GM13976 (cell line): ENCODE measurements around the gene NUDT1.

Source experiments
- DNase-seq: peaks from one replicate; pipeline ENCODE4 v3.0.0; 2012; ENCODE audit warnings: low spot score
- in situ Hi-C: fragments of 300-500 bp; cut with MboI; formaldehyde crosslinking; loops from one replicate; pipeline ENCODE4 v1.12.0; 2022; ENCODE audit warnings: low sequenced_read_pairs, mixed read lengths, inconsistent platforms; ENCODE audit not compliant: unreplicated experiment
- TF ChIP-seq, protein P1 (sequence below): IDR thresholded peaks from 2 replicates; pipeline ENCODE4 v1.5.1; 2012; ENCODE audit warnings: borderline replicate concordance, mild to moderate bottlenecking; ENCODE audit not compliant: insufficient read depth; ENCODE audit errors: extremely low read depth, missing control alignments, control extremely low read depth

The NUDT1 gene

DNA sequence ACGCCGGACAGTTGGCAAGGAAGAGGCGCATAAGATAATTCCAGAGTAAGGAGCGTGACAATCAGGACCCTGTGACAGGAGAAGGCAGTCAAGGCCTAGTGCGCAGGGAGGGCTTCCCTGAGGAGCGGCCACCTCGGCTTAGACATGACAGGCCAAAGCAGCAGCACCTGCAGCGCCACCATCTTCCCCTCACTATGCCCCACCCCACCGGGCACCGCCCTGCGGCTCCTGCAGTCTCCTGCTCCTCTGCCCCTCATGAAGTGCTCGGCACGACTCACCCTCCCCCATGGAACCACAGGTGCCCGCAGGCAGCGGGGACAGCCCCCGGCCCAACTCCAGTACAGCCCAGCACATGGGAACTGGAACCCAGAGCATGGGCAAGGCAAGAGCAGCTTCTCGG is 21.1 kb upstream of the NUDT1 start:
- DNase-seq, result no peak
- TF ChIP-seq, protein P1, sequence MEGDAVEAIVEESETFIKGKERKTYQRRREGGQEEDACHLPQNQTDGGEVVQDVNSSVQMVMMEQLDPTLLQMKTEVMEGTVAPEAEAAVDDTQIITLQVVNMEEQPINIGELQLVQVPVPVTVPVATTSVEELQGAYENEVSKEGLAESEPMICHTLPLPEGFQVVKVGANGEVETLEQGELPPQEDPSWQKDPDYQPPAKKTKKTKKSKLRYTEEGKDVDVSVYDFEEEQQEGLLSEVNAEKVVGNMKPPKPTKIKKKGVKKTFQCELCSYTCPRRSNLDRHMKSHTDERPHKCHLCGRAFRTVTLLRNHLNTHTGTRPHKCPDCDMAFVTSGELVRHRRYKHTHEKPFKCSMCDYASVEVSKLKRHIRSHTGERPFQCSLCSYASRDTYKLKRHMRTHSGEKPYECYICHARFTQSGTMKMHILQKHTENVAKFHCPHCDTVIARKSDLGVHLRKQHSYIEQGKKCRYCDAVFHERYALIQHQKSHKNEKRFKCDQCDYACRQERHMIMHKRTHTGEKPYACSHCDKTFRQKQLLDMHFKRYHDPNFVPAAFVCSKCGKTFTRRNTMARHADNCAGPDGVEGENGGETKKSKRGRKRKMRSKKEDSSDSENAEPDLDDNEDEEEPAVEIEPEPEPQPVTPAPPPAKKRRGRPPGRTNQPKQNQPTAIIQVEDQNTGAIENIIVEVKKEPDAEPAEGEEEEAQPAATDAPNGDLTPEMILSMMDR, result no peak
- in situ Hi-C loops, result no loop called here

DNA sequence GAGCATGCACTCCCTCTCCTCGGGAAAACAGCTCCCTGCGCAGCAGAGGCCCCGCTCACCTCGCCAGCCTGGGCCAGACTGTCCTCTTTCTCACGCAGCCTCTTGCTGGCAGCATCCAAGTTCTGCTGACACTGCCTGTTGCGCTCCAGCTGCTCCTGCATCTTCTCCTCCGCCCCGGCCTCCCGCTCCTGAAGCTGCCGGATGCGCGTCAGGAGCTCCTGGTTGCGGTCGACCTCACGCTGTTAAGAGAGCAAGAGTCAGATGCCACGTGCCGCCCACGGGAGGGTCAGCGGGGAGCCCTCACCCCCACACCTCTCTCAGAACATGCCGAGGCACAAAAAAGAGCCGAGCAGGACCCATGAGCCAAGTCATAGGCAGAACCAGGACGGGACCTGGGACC is 19.5 kb upstream of the NUDT1 start:
- TF ChIP-seq, protein P1, result no peak
- in situ Hi-C loops, result no loop called here
- DNase-seq, result no peak

DNA sequence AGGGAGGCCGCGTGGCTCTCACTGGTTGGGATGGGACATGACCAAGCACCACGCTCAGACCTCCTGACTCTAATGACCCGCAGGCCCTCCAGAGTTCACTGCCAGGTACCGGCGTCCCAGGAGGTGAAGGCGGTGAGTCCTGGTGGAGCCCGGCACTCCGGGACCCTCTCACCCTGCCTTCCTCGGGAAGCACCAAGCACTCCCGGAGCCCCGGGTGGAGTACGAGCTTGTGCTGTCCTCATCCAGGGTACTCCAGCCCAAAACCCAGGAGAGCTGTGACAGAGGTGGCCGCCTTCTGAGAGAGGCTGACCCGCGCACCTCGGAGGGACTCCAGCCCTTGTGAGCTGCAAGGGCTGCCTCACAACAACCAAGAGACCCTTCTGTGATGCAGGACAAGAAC is 18.7 kb upstream of the NUDT1 start:
- TF ChIP-seq, protein P1, result no peak
- in situ Hi-C loops, result no loop called here

DNA sequence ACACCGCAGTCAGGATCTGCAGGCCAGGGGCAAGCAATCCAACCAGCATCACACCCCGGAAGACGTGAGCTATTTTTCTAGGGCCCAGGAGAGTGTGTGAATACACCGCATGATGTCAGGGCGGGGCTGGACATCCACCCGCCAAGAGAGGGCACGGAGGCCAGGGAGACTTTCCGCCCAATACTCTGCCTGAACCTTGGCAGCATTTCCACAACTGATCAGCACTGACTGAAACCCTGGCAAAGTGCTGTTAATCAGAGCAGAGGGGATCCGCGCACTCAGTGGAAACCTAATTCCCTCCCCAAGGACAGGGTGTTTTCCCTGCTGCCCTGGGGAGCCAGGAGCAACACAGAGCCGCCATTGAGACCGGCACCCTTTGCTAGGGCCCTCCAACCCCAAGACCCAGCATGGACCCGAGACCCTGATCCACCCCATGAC is 17.5 kb upstream of the NUDT1 start:
- DNase-seq, result no peak
- TF ChIP-seq, protein P1, result no peak
- in situ Hi-C loops, result no loop called here

More for the DNA sequence above, 18.7 kb upstream of the NUDT1 start:
- DNase-seq, result no peak

DNA sequence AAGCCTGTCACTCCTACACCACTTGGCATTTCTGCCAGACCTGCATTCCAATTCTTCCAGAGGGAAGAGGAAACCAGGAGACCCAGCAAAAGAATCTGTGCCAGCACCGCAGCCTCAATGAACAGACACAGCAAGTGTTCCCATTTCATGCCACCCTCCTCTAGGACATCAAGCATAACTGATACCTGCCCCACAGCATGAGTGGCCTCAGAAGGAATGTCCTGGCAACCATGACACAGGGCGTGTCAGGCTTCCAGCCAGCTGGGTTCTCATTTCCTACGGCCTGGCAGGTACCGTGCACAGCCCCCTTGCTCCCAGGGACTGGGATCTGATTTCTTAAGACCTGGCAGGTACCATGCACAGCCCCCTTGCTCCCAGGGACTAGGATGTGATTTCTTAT is 17.1 kb upstream of the NUDT1 start:
- in situ Hi-C loops, result no loop called here
- TF ChIP-seq, protein P1, result no peak
- no peak for DNase-seq

DNA sequence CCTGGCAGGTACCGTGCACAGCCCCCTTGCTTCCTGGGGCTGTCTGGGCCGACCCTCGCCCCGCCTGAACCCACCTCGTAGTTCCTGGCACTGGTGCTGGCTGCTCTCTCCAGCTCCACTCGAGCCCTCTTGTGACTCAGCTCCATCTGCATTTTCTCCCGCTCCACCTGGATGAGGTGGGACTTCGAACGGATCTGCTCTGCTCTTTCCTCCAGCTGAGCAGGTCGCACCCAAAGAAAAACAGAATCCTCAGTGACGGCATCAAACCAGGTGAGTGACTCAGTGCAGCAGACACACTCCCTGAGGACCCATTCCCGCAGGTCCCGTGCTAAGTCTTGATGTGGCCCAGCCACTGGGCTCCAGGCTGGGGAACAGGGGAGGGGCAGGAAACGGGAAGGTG is 16.7 kb upstream of the NUDT1 start:
- TF ChIP-seq, protein P1, result no peak
- in situ Hi-C loops, result no loop called here
- DNase-seq, result no peak

DNA sequence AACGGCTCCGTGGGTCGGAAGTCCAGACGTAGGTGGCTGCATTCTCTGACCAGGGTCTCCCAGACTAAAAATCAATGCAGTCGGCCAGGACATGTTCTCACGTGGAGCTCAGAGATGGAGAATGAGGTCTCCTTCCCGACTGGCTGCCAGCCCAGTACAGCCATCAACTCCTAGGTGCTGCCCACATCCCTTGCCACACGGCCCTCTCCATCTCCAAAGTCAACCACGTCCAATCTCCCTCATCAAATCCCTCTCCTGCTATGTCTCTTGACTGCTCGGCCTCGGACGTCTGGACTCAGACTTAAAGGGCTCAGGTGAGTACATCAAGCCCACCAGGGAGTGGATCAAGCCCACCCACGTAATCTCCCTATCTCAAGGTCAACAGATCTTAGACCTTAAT is 16.2 kb upstream of the NUDT1 start:
- TF ChIP-seq, protein P1, result no peak
- DNase-seq, result no peak
- in situ Hi-C loops, result no loop called here
